Epithelial cell of esophagus (primary cell): ENCODE measurements around the gene MIXL1.

Experiments used
- DNase-seq: peaks from one replicate; pipeline ENCODE4 v3.0.0; 2010; ENCODE audit warnings: low read depth
- H3K4me3 ChIP-seq: 2 replicates; pipeline ENCODE4 v1.5.1; 2011; ENCODE audit warnings: mild to moderate bottlenecking, low read length, control low read depth
- TF ChIP-seq, protein P1 (sequence below): IDR thresholded peaks from 2 replicates; pipeline ENCODE4 v1.5.1; 2011; ENCODE audit warnings: low read depth, mild to moderate bottlenecking, low read length, control low read depth, inconsistent platforms; ENCODE audit not compliant: insufficient read depth; ENCODE audit errors: missing control alignments

The MIXL1 gene

DNA sequence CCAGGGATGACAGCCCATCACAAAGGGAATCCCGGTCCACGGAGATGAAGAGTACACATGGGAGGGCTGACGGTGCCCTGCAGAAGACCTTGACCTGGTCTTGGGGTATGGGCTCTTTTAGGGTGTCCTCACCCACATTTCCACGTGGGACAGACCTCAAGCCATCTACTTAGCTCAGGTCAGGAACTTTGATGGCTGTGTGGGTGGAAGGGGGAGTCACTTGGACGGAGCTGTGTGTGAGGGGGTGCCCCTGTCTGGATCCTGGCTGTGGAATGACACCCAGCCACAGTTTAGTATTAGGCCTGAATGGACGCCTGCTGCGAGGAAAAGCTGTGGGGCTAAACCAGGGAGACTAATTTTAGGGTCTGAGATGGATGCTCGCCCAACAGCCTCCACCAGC lies 10.9 kb upstream of the MIXL1 start:
- TF ChIP-seq, protein P1, sequence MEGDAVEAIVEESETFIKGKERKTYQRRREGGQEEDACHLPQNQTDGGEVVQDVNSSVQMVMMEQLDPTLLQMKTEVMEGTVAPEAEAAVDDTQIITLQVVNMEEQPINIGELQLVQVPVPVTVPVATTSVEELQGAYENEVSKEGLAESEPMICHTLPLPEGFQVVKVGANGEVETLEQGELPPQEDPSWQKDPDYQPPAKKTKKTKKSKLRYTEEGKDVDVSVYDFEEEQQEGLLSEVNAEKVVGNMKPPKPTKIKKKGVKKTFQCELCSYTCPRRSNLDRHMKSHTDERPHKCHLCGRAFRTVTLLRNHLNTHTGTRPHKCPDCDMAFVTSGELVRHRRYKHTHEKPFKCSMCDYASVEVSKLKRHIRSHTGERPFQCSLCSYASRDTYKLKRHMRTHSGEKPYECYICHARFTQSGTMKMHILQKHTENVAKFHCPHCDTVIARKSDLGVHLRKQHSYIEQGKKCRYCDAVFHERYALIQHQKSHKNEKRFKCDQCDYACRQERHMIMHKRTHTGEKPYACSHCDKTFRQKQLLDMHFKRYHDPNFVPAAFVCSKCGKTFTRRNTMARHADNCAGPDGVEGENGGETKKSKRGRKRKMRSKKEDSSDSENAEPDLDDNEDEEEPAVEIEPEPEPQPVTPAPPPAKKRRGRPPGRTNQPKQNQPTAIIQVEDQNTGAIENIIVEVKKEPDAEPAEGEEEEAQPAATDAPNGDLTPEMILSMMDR, result no peak
- no peak overlapping the region for H3K4me3 ChIP-seq
- DNase-seq, result no peak

DNA sequence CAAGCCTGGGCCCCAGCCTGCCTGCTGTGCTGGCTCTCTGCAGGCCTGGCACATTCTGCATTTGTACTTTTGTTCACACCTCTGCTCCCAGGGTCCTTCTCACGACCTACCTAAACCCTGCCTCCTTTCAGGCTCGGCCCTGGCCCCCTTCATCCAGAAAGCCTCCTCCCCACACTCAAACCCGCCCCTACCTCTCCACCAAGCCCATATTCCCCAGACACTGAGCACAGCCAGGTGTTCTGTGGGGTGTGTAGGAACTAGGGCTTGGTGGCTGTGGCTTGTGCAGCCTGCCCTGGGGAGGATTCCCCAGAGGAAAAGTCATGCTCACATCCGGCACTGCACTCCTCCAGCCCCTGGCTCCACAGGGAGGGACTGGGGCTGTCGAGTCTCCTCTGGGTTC lies 8.2 kb upstream of the MIXL1 start:
- DNase-seq, result no peak
- TF ChIP-seq, protein P1, result no peak

DNA sequence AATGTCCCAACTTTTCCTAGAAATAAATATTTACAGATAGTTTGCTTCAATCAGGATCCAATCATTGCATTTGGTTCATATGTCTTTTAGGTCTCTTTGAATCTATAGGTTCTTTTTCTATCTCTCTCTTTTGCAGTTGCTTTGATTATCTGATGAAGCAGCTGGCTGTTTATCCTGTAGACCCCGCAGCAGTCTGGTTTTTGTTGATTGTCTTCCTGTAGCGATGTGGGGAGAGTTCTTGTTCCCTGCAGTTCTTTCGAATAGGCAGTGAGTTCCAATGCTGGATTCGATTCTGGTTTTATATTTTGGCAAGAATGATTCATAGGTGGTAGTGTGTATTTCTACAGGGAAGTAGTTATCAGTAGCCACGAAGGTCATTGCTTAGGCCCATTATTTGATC lies 7.4 kb upstream of the MIXL1 start:
- TF ChIP-seq, protein P1, result no peak
- no peak overlapping the region for H3K4me3 ChIP-seq
- no peak for DNase-seq

More for the DNA sequence above, 8.2 kb upstream of the MIXL1 start:
- no peak overlapping the region for H3K4me3 ChIP-seq

- TF ChIP-seq, protein P1, result no peak
- H3K4me3 ChIP-seq, result no peak overlapping the region
- DNase-seq, result no peak
Observed at GRCh38 chr1:226217273-226217672, 6.2 kb upstream of the MIXL1 start.

DNA sequence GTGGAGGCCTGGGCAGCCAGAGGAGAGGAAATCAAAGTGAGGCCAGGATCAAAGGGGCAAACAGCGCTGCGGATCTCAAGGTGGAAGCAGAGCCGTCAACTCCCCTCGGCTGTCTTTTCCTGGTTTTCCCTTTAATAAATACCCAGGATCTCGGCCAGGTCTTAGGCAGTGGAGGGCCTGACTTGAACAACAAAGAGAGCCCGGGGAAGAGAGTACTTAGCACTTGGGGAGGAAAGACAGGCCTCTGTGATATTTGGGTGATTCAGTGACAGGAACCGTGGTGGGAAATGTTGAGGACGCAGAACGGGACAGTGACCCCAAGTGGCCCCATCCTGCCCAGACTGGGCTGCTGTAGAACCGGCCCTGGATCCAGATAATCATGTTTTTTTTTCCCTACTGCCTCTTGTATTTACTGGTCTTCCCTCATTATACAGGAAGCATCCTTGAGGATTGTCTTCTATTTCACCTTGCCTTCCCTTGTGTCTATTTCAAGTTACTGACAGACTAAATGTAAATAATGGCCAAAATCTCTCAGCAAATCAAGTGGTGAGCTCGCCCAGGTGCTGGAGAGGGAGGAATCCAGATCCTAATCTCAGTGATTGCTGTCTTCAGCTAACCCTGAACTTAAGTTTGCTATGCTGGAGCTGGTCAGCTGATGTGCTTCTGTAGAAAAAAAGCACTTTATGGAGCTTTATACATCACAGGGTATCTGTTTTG lies 2.8 kb upstream of the MIXL1 start:
- H3K4me3 ChIP-seq, result no peak overlapping the region
- TF ChIP-seq, protein P1, result no peak
- no peak for DNase-seq

- TF ChIP-seq, protein P1, result no peak
- no peak overlapping the region for H3K4me3 ChIP-seq
- no peak for DNase-seq
Observed at GRCh38 chr1:226222686-226223085, 778 bp upstream of the MIXL1 start.

GRCh38 chr1:226223786-226224244 lies 351 bp downstream of the MIXL1 start:
- peak; percentile 35 for DNase-seq
- peak overlapping the region; percentile 41 for H3K4me3 ChIP-seq
- TF ChIP-seq, protein P1, result no peak
